GM23338 (cell line): Measurements from ENCODE around the gene BBOX1.

Experiments used
- EZH2phosphoT487 ChIP-seq: fragments of 200-600 bp; sonication (generic); IDR thresholded peaks from one replicate; pipeline ENCODE4 v1.8.1; 2018; ENCODE audit warnings: antibody characterized with exemption; ENCODE audit not compliant: unreplicated experiment
- TF ChIP-seq, protein P1 (sequence below): IDR thresholded peaks from one replicate; pipeline ENCODE4 v1.6.1; 2018; ENCODE audit warnings: antibody characterized with exemption; ENCODE audit not compliant: unreplicated experiment
- TF ChIP-seq, protein P2 (sequence below), 2 experiments: fragments of 200-600 bp in 1 of 2; sonication (generic) in 1 of 2; conservative IDR thresholded peaks; 2 replicates each; pipeline versions ENCODE4 v1.5.1 to v1.6.1; 2016 to 2017; ENCODE audit warnings: antibody characterized with exemption in 2 of 2, low read depth in 2 of 2, mild to moderate bottlenecking in 2 of 2, moderate library complexity in 1 of 2

DNA sequence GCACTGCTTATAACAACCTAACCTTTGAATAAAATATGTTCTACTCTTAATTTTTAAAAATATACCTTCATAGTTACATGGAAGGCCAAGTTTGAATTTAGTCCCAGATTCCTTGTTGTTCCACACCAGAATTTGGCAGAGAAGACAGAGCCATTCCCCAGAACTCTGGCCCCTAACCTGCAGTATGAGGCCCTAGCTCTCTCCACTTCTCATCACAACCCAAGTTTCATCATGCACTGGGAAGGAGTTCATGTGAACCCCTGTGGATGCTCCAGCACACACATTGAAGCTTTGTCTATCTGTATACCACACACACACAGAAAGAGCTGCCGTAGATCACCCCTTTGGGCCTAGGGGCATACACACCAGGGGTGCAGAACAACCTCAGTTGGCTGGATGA lies 10.6 kb upstream of the BBOX1 start:
- TF ChIP-seq, protein P1, sequence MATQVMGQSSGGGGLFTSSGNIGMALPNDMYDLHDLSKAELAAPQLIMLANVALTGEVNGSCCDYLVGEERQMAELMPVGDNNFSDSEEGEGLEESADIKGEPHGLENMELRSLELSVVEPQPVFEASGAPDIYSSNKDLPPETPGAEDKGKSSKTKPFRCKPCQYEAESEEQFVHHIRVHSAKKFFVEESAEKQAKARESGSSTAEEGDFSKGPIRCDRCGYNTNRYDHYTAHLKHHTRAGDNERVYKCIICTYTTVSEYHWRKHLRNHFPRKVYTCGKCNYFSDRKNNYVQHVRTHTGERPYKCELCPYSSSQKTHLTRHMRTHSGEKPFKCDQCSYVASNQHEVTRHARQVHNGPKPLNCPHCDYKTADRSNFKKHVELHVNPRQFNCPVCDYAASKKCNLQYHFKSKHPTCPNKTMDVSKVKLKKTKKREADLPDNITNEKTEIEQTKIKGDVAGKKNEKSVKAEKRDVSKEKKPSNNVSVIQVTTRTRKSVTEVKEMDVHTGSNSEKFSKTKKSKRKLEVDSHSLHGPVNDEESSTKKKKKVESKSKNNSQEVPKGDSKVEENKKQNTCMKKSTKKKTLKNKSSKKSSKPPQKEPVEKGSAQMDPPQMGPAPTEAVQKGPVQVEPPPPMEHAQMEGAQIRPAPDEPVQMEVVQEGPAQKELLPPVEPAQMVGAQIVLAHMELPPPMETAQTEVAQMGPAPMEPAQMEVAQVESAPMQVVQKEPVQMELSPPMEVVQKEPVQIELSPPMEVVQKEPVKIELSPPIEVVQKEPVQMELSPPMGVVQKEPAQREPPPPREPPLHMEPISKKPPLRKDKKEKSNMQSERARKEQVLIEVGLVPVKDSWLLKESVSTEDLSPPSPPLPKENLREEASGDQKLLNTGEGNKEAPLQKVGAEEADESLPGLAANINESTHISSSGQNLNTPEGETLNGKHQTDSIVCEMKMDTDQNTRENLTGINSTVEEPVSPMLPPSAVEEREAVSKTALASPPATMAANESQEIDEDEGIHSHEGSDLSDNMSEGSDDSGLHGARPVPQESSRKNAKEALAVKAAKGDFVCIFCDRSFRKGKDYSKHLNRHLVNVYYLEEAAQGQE, result no peak
- TF ChIP-seq EZH2phosphoT487, result no peak
- TF ChIP-seq, protein P2, sequence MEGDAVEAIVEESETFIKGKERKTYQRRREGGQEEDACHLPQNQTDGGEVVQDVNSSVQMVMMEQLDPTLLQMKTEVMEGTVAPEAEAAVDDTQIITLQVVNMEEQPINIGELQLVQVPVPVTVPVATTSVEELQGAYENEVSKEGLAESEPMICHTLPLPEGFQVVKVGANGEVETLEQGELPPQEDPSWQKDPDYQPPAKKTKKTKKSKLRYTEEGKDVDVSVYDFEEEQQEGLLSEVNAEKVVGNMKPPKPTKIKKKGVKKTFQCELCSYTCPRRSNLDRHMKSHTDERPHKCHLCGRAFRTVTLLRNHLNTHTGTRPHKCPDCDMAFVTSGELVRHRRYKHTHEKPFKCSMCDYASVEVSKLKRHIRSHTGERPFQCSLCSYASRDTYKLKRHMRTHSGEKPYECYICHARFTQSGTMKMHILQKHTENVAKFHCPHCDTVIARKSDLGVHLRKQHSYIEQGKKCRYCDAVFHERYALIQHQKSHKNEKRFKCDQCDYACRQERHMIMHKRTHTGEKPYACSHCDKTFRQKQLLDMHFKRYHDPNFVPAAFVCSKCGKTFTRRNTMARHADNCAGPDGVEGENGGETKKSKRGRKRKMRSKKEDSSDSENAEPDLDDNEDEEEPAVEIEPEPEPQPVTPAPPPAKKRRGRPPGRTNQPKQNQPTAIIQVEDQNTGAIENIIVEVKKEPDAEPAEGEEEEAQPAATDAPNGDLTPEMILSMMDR (conservative IDR thresholded peaks at IDR 0.05; ENCODE audit: low read depth in 2 of 2), result no peak
